ENCODE measurements around the gene CCDC154. TPM values are rescaled to one million over a fixed set of nuclear protein-coding genes. Genes with fewer than 3 reads are reported as not detected.
A peak's percentile ranks its signal among the peaks of the same experiment; 100 is the strongest.

Gene CCDC154
- total and polyA plus RNA-seq, 2 experiments from 2014 or later = 0.31 TPM; not detected in 1

- TF ChIP-seq CTCF (conservative IDR thresholded peaks at IDR 0.05; ENCODE audit: low read depth in 2 of 2) (no peak), STAT1 (IDR thresholded peaks at IDR 0.05; ENCODE audit: unreplicated experiment) (no peak), EZH2 (IDR thresholded peaks at IDR 0.05; ENCODE audit: low read depth, unreplicated experiment) (no peak)
Measured at GRCh38 chr16:1437606-1438005, 6.8 kb downstream of the CCDC154 start (continued).

- no peak overlapping the region for H3K4me3 ChIP-seq
- TF ChIP-seq JUNB (IDR thresholded peaks at IDR 0.05; ENCODE audit: unreplicated experiment) = no peak
- TF ChIP-seq ZNF331 (CRISPR knock-in tag; IDR thresholded peaks at IDR 0.05; ENCODE audit: low read depth) = no peak
- H3K27me3 ChIP-seq (ENCODE audit: insufficient read depth) = no peaks in the 10 kb centered on the region
- no peaks in the 10 kb centered on the region for H3K79me2 ChIP-seq (replicated peaks; ENCODE audit: insufficient read depth)
- H3K27ac ChIP-seq (ENCODE audit: low read depth) = no peak overlapping the region
- Mint-ChIP-seq H3K4me1 (no peaks in the 10 kb centered on the region), H3K36me3 (ENCODE audit: low read depth) (no peaks in the 10 kb centered on the region), H3K4me3 (no peak overlapping the region), H3K27ac (no peak overlapping the region), H3K9me3 (no peaks in the 10 kb centered on the region; the same call in 2 of the 3 replicates), H3K27me3 (ENCODE audit: insufficient read depth, low read depth, poor library complexity) (peaks cover 7% of the 10 kb centered on the region)
- DNase-seq (ENCODE audit: low spot score) (no peak), ATAC-seq (no peak)
- peak overlapping the region; percentile 18; the same call in 1 of the 2 replicates for H2AFZ ChIP-seq
- H3K4me1 ChIP-seq (ENCODE audit: insufficient read depth) = no peaks in the 10 kb centered on the region
- H3K36me3 ChIP-seq (ENCODE audit: insufficient read depth) = no peaks in the 10 kb centered on the region
- H3K4me2 ChIP-seq = no peak overlapping the region
- no peaks in the 10 kb centered on the region for H3F3A ChIP-seq (replicated peaks; ENCODE audit: low read depth)
- H4K20me1 ChIP-seq (replicated peaks; ENCODE audit: insufficient read depth) = no peaks in the 10 kb centered on the region
- H3K9me2 ChIP-seq (ENCODE audit: insufficient read depth) = no peaks in the 10 kb centered on the region
Measured at GRCh38 chr16:1436731-1437355, 7.5 kb downstream of the CCDC154 start.

- Histone ChIP-seq H4K20me1 (replicated peaks; ENCODE audit: insufficient read depth) (no peaks in the 10 kb centered on the region), H3K27me3 (ENCODE audit: insufficient read depth) (no peaks in the 10 kb centered on the region), H3F3A (replicated peaks; ENCODE audit: low read depth) (no peaks in the 10 kb centered on the region), H3K9me2 (ENCODE audit: insufficient read depth) (no peaks in the 10 kb centered on the region), H3K4me1 (ENCODE audit: insufficient read depth) (no peaks in the 10 kb centered on the region), H3K36me3 (ENCODE audit: insufficient read depth) (no peaks in the 10 kb centered on the region), H3K4me2 (no peak overlapping the region), H3K79me2 (replicated peaks; ENCODE audit: insufficient read depth) (no peaks in the 10 kb centered on the region), H2AFZ (no peak overlapping the region), H3K27ac (ENCODE audit: low read depth) (no peak overlapping the region), H3K4me3 (no peak overlapping the region)
- no peak overlapping the region for H3K4me3 Mint-ChIP-seq
- H3K36me3 Mint-ChIP-seq (ENCODE audit: low read depth) = no peaks in the 10 kb centered on the region
- TF ChIP-seq POLR2AphosphoS5 (IDR thresholded peaks at IDR 0.05; ENCODE audit: low read depth) (no peak), CTCF (conservative IDR thresholded peaks at IDR 0.05; ENCODE audit: low read depth in 2 of 2) (peak in 1 of 2 experiments; percentile 44; a peak in 2 of 4 replicates)
- DNase-seq (ENCODE audit: low spot score) = peak; percentile 41
- H3K4me1 Mint-ChIP-seq = no peaks in the 10 kb centered on the region
- H3K9me3 Mint-ChIP-seq = no peaks in the 10 kb centered on the region; the same call in 2 of the 3 replicates
- peaks cover 7% of the 10 kb centered on the region for H3K27me3 Mint-ChIP-seq (ENCODE audit: insufficient read depth, low read depth, poor library complexity)
- peak; percentile 72 for ATAC-seq
- H3K27ac Mint-ChIP-seq = no peak overlapping the region
Measured at GRCh38 chr16:1435921-1436697, 8.2 kb downstream of the CCDC154 start.

Measured in GM23338 (cell line).